HG03575 (cell line): Measurements from ENCODE around the gene TCIRG1.
A peak's percentile ranks its signal among the peaks of the same experiment; 100 is the strongest.

Experiments used
- ATAC-seq: cut with Tn5 transposase; IDR thresholded peaks from one replicate; pipeline ENCODE4 v1.9.1; 2021; ENCODE audit not compliant: unreplicated experiment, insufficient number of reproducible peaks, low FRiP score; ENCODE audit errors: extremely low read depth

The TCIRG1 gene

GRCh38 chr11:68015467-68015866 lies 23.4 kb upstream of the TCIRG1 start:
- no peak for ATAC-seq

GRCh38 chr11:68016161-68016903 lies 22.5 kb upstream of the TCIRG1 start:
- ATAC-seq, result no peak

- no peak for ATAC-seq
These were observed 21.7 kb upstream of the TCIRG1 start for GRCh38 chr11:68016904-68017817.

- ATAC-seq, result no peak
These were observed 20.7 kb upstream of the TCIRG1 start for GRCh38 chr11:68017980-68018729.

- no peak for ATAC-seq
These were observed 20.1 kb upstream of the TCIRG1 start for GRCh38 chr11:68018730-68019190.

GRCh38 chr11:68019486-68019885 lies 19.3 kb upstream of the TCIRG1 start:
- no peak for ATAC-seq

GRCh38 chr11:68020575-68020974 lies 18.2 kb upstream of the TCIRG1 start:
- no peak for ATAC-seq

GRCh38 chr11:68021167-68021787 lies 17.5 kb upstream of the TCIRG1 start:
- no peak for ATAC-seq

GRCh38 chr11:68022531-68022930 lies 16.3 kb upstream of the TCIRG1 start:
- ATAC-seq, result no peak

- no peak for ATAC-seq
These were observed 14.3 kb upstream of the TCIRG1 start for GRCh38 chr11:68024508-68024907.

GRCh38 chr11:68025047-68025446 lies 13.8 kb upstream of the TCIRG1 start:
- no peak for ATAC-seq

GRCh38 chr11:68026391-68027105 lies 12.3 kb upstream of the TCIRG1 start:
- ATAC-seq, result no peak

- no peak for ATAC-seq
These were observed 11.2 kb upstream of the TCIRG1 start for GRCh38 chr11:68027667-68028066.

- no peak for ATAC-seq
These were observed 9.9 kb upstream of the TCIRG1 start for GRCh38 chr11:68028802-68029545.

GRCh38 chr11:68030318-68031143 lies 8.3 kb upstream of the TCIRG1 start, which contains the start of gene NDUFS8:
NDUFS8 (plus strand) TSS chr11:68030681; CDS start chr11:68032152, 1,471 bp downstream.
- ATAC-seq, result peak; percentile 77

GRCh38 chr11:68031144-68031464 lies 7.7 kb upstream of the TCIRG1 start:
- no peak for ATAC-seq

GRCh38 chr11:68032003-68032402 lies 6.8 kb upstream of the TCIRG1 start:
- ATAC-seq, result no peak
